ENCODE data around the gene INPP5J. TPM values are rescaled to one million over a fixed set of nuclear protein-coding genes. Genes with fewer than 3 reads are reported as not detected.

INPP5J gene
- total and polyA plus RNA-seq, 2 of the 13 experiments (the other 11 are each of a cell fraction or from before 2014, with no cell fraction given), result 0.24 to 1.1 TPM

- TF ChIP-seq THAP8 (CRISPR knock-in tag; IDR thresholded peaks at IDR 0.05; ENCODE audit: borderline replicate concordance), result no peak
- TF ChIP-seq ZNF274 (CRISPR knock-in tag; IDR thresholded peaks at IDR 0.05), result no peak
- TF ChIP-seq ZNF530 (CRISPR knock-in tag; IDR thresholded peaks at IDR 0.05; ENCODE audit: low read depth), result no peak
- TF ChIP-seq ZNF704 (CRISPR knock-in tag; IDR thresholded peaks at IDR 0.05; ENCODE audit: borderline replicate concordance), result no peak
- TF ChIP-seq BATF2 (CRISPR knock-in tag; IDR thresholded peaks at IDR 0.05), result no peak
- TF ChIP-seq TSC22D2 (CRISPR knock-in tag; IDR thresholded peaks at IDR 0.05; ENCODE audit: borderline replicate concordance), result no peak
- TF ChIP-seq ZNF720 (CRISPR knock-in tag; IDR thresholded peaks at IDR 0.05), result no peak
- no peak for TF ChIP-seq ZNF460 (CRISPR knock-in tag; IDR thresholded peaks at IDR 0.05; ENCODE audit: borderline replicate concordance)
- no peak for TF ChIP-seq TCF7 (IDR thresholded peaks at IDR 0.05; ENCODE audit: low read depth)
- TF ChIP-seq ZNF777 (CRISPR knock-in tag; IDR thresholded peaks at IDR 0.05), result no peak
- no peak for TF ChIP-seq KMT2A (CRISPR knock-in tag; IDR thresholded peaks at IDR 0.05)
- TF ChIP-seq ZMAT5 (CRISPR knock-in tag; IDR thresholded peaks at IDR 0.05; ENCODE audit: borderline replicate concordance, low read depth), result no peak
- no peak for TF ChIP-seq HHEX (CRISPR knock-in tag; IDR thresholded peaks at IDR 0.05)
- no peak for TF ChIP-seq GLI4 (CRISPR knock-in tag; IDR thresholded peaks at IDR 0.05; ENCODE audit: borderline replicate concordance)
- no peak for TF ChIP-seq SRSF1 (optimal IDR thresholded peaks at IDR 0.05; ENCODE audit: low read depth, low read length)
- TF ChIP-seq GMEB1 (CRISPR knock-in tag; IDR thresholded peaks at IDR 0.05; ENCODE audit: borderline replicate concordance), result no peak
- TF ChIP-seq ZNF678 (CRISPR knock-in tag; IDR thresholded peaks at IDR 0.05), result no peak
- no peak for TF ChIP-seq PHF5A (CRISPR knock-in tag; IDR thresholded peaks at IDR 0.05; ENCODE audit: low read depth, unreplicated experiment)
- TF ChIP-seq RFXAP (CRISPR knock-in tag; IDR thresholded peaks at IDR 0.05; ENCODE audit: borderline replicate concordance), result no peak
- no peak for TF ChIP-seq KAT7 (CRISPR knock-in tag; IDR thresholded peaks at IDR 0.05; ENCODE audit: borderline replicate concordance)
Measured at GRCh38 chr22:31102441-31103081, 20.2 kb upstream of the INPP5J start (continued).
